ENCODE results near the gene SLC25A47. TPM values are rescaled to one million over a fixed set of nuclear protein-coding genes. Genes with fewer than 3 reads are reported as not detected.

The SLC25A47 gene
- total RNA-seq, 5 donors from 2014 or later (not counting 1 experiment from before 2014, with no cell fraction given), result 0.16 TPM; not detected in 4

- Histone ChIP-seq H3K27ac (ENCODE audit: low read length) (no peak overlapping the region), H3K27me3 (replicated peaks in 1 of 2; ENCODE audit: control insufficient read depth in 2 of 2, extremely low read depth in 1 of 2, insufficient read depth in 2 of 2, low read length in 1 of 2) (no peaks in the 10 kb centered on the region), H3K4me3 (ENCODE audit: control insufficient read depth in 1 of 2, extremely low read depth in 1 of 2, low read length in 1 of 2) (no peak overlapping the region), H3K9me3 (no peaks in the 10 kb centered on the region), H3K4me1 (ENCODE audit: control insufficient read depth in 1 of 2, extremely low read depth in 1 of 2, insufficient read depth in 2 of 2, low read length in 2 of 2) (no peaks in the 10 kb centered on the region), H3K36me3 (ENCODE audit: control insufficient read depth in 2 of 2, extremely low read depth in 1 of 2, insufficient read depth in 1 of 2, low read length in 1 of 2) (peaks cover 7 to 45% of the 10 kb centered on the region in 2 donors)
- no peak overlapping the region for H3K27ac Mint-ChIP-seq
- H3K36me3 Mint-ChIP-seq, result peaks cover 56% of the 10 kb centered on the region
- POLR2A ChIA-PET, result interaction anchor here in 1 of 2 donors (0.8 kb wide), 1 partner anchor 9 kb away, joined by 3 read pairs; no protein-coding TSS in a partner anchor
- no peak overlapping the region for H3K4me3 Mint-ChIP-seq
- H3K27me3 Mint-ChIP-seq, result no peaks in the 10 kb centered on the region
- ATAC-seq (replicated peaks in 1 of 4) (no peak), DNase-seq (no peak)
- 96% methylated on average over 3 of the region's 5 CpGs for WGBS (ENCODE audit: insufficient coverage)
- H3K4me1 Mint-ChIP-seq, result no peaks in the 10 kb centered on the region
- CTCF ChIA-PET, result interaction anchor here in 1 of 2 donors (0.8 to 0.9 kb wide), 2 partner anchors 23 to 76 kb away, joined by 3 read pairs; no protein-coding TSS in a partner anchor
- H3K9me3 Mint-ChIP-seq, result no peaks in the 10 kb centered on the region
Observed at GRCh38 chr14:100361626-100362025, 38.5 kb downstream of the SLC25A47 start.

DNA sequence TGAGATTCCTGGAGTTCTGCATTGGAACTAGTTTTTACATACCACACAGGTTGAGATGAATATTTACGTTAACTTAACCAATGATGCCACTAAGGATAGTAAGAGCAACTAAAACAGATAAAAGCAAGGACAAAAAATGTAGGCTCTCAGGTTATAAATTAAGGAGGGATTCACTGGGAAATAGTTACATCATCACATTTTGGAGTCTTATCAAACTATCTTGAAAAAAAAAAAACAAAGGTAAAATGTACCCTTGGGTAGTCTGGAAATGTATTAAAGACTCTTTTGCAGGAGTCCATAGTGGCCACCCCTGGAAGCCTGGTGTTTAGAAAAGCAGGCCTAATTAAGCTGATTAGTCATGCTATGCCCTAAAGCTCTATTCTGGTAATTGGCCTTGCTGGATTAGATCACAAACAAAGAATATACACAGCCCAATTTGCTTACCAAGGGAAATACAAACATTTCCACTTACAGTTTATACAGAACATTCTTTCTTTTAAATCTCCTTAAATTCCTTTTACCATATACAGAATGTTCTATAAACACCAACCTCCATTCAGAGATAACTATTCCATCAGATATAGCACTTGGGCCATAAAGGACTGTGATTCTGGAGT is 39.3 kb downstream of the SLC25A47 start:
- no peak overlapping the region for H3K4me3 ChIP-seq (ENCODE audit: control insufficient read depth in 1 of 2, extremely low read depth in 1 of 2, low read length in 1 of 2)
- H3K4me3 Mint-ChIP-seq, result no peak overlapping the region
- H3K9me3 ChIP-seq, result no peaks in the 10 kb centered on the region
- peaks cover 7 to 46% of the 10 kb centered on the region in 2 donors for H3K36me3 ChIP-seq (ENCODE audit: control insufficient read depth in 2 of 2, extremely low read depth in 1 of 2, insufficient read depth in 1 of 2, low read length in 1 of 2)
- H3K27ac Mint-ChIP-seq, result no peak overlapping the region
- H3K4me1 Mint-ChIP-seq, result no peaks in the 10 kb centered on the region
- H3K27me3 ChIP-seq (replicated peaks in 1 of 2; ENCODE audit: control insufficient read depth in 2 of 2, extremely low read depth in 1 of 2, insufficient read depth in 2 of 2, low read length in 1 of 2), result no peaks in the 10 kb centered on the region
- no peaks in the 10 kb centered on the region for H3K4me1 ChIP-seq (ENCODE audit: control insufficient read depth in 1 of 2, extremely low read depth in 1 of 2, insufficient read depth in 2 of 2, low read length in 2 of 2)
- POLR2A ChIA-PET, result interaction anchor here in 1 of 2 donors (0.8 kb wide), 1 partner anchor 8 kb away, joined by 3 read pairs; no protein-coding TSS in a partner anchor
- CTCF ChIA-PET, result interaction anchor here in 1 of 2 donors (0.7 to 0.9 kb wide), 3 partner anchors 22 to 282 kb away, joined by 3 read pairs; no protein-coding TSS in a partner anchor
- DNase-seq (no peak), ATAC-seq (replicated peaks in 1 of 4) (no peak)
- no peaks in the 10 kb centered on the region for H3K9me3 Mint-ChIP-seq
- H3K27me3 Mint-ChIP-seq, result no peaks in the 10 kb centered on the region
- no CpG with 5 or more reads among the region's 1 CpG for WGBS (ENCODE audit: insufficient coverage)
- no peak overlapping the region for H3K27ac ChIP-seq (ENCODE audit: low read length)
- H3K36me3 Mint-ChIP-seq, result peaks cover 56% of the 10 kb centered on the region

- peaks cover 61% of the 10 kb centered on the region for H3K36me3 Mint-ChIP-seq
- no peaks in the 10 kb centered on the region for H3K9me3 ChIP-seq
- no peaks in the 10 kb centered on the region for H3K4me1 ChIP-seq (ENCODE audit: control insufficient read depth in 1 of 2, extremely low read depth in 1 of 2, insufficient read depth in 2 of 2, low read length in 2 of 2)
- no peak overlapping the region for H3K4me3 Mint-ChIP-seq
- H3K4me1 Mint-ChIP-seq, result no peaks in the 10 kb centered on the region
- no peak for DNase-seq
- H3K27ac Mint-ChIP-seq, result no peak overlapping the region
- no peak for ATAC-seq (replicated peaks in 1 of 4)
- ChIA-PET POLR2A (no interaction called here), CTCF (interaction anchor here (0.7 kb wide), 2 partner anchors 281 to 664 kb away, joined by 3 to 4 read pairs; no protein-coding TSS in a partner anchor)
- H3K27ac ChIP-seq (ENCODE audit: low read length), result no peak overlapping the region
- no peak overlapping the region for H3K4me3 ChIP-seq (ENCODE audit: control insufficient read depth in 1 of 2, extremely low read depth in 1 of 2, low read length in 1 of 2)
- H3K27me3 Mint-ChIP-seq, result no peaks in the 10 kb centered on the region
- no peaks in the 10 kb centered on the region for H3K27me3 ChIP-seq (replicated peaks in 1 of 2; ENCODE audit: control insufficient read depth in 2 of 2, extremely low read depth in 1 of 2, insufficient read depth in 2 of 2, low read length in 1 of 2)
- H3K36me3 ChIP-seq (ENCODE audit: control insufficient read depth in 2 of 2, extremely low read depth in 1 of 2, insufficient read depth in 1 of 2, low read length in 1 of 2), result peaks cover 7 to 51% of the 10 kb centered on the region in 2 donors
- WGBS (ENCODE audit: insufficient coverage), result 100% methylated on average over 2 of the region's 2 CpGs
- no peaks in the 10 kb centered on the region for H3K9me3 Mint-ChIP-seq
Observed at GRCh38 chr14:100363053-100363452, 39.9 kb downstream of the SLC25A47 start.

- peaks cover 58% of the 10 kb centered on the region for H3K36me3 Mint-ChIP-seq
- Histone ChIP-seq H3K27me3 (replicated peaks in 1 of 2; ENCODE audit: control insufficient read depth in 2 of 2, extremely low read depth in 1 of 2, insufficient read depth in 2 of 2, low read length in 1 of 2) (no peaks in the 10 kb centered on the region), H3K4me1 (ENCODE audit: control insufficient read depth in 1 of 2, extremely low read depth in 1 of 2, insufficient read depth in 2 of 2, low read length in 2 of 2) (no peaks in the 10 kb centered on the region), H3K9me3 (no peaks in the 10 kb centered on the region), H3K4me3 (ENCODE audit: control insufficient read depth in 1 of 2, extremely low read depth in 1 of 2, low read length in 1 of 2) (no peak overlapping the region), H3K36me3 (ENCODE audit: control insufficient read depth in 2 of 2, extremely low read depth in 1 of 2, insufficient read depth in 1 of 2, low read length in 1 of 2) (peaks cover 3 to 50% of the 10 kb centered on the region in 2 donors), H3K27ac (ENCODE audit: low read length) (no peak overlapping the region)
- no peaks in the 10 kb centered on the region for H3K4me1 Mint-ChIP-seq
- DNase-seq (no peak), ATAC-seq (replicated peaks in 1 of 4) (no peak)
- no peaks in the 10 kb centered on the region for H3K9me3 Mint-ChIP-seq
- CTCF ChIA-PET, result no interaction called here
- no peaks in the 10 kb centered on the region for H3K27me3 Mint-ChIP-seq
- no peak overlapping the region for H3K27ac Mint-ChIP-seq
- POLR2A ChIA-PET, result no interaction called here
- WGBS (ENCODE audit: insufficient coverage), result no CpG with 5 or more reads among the region's 1 CpG
- H3K4me3 Mint-ChIP-seq, result no peak overlapping the region
Observed at GRCh38 chr14:100364403-100364802, 41.3 kb downstream of the SLC25A47 start.

DNA sequence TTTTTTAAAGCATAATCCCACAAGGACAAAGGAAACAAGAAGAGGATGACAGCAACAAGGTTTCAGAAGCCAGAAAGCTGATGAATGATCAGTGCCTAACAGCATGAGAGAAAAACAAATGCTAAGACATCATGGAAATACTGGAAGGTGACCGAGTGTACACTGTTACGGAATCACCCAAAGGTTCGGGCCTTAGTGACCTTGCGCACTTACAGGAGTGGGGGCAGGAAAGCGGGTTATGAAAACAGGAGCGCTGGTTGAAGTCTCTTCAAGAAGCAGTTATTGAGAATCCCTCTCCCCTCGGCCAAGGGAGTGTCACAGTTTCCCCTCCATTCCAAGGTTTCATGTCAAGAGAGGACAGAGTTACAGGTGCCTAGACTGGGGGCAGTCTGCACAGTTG is 42.6 kb downstream of the SLC25A47 start:
- no peaks in the 10 kb centered on the region for H3K9me3 Mint-ChIP-seq
- no peaks in the 10 kb centered on the region for H3K4me1 Mint-ChIP-seq
- CTCF ChIA-PET, result no interaction called here
- no peak overlapping the region for H3K27ac ChIP-seq (ENCODE audit: low read length)
- POLR2A ChIA-PET, result no interaction called here
- no peaks in the 10 kb centered on the region for H3K27me3 ChIP-seq (replicated peaks in 1 of 2; ENCODE audit: control insufficient read depth in 2 of 2, extremely low read depth in 1 of 2, insufficient read depth in 2 of 2, low read length in 1 of 2)
- H3K4me1 ChIP-seq (ENCODE audit: control insufficient read depth in 1 of 2, extremely low read depth in 1 of 2, insufficient read depth in 2 of 2, low read length in 2 of 2), result no peaks in the 10 kb centered on the region
- no peak overlapping the region for H3K4me3 ChIP-seq (ENCODE audit: control insufficient read depth in 1 of 2, extremely low read depth in 1 of 2, low read length in 1 of 2)
- 100% methylated on average over 5 of the region's 7 CpGs for WGBS (ENCODE audit: insufficient coverage)
- H3K27me3 Mint-ChIP-seq, result no peaks in the 10 kb centered on the region
- H3K27ac Mint-ChIP-seq, result no peak overlapping the region
- peaks cover 50% of the 10 kb centered on the region for H3K36me3 Mint-ChIP-seq
- ATAC-seq (replicated peaks in 1 of 4), result no peak
- DNase-seq, result no peak
- H3K36me3 ChIP-seq (ENCODE audit: control insufficient read depth in 2 of 2, extremely low read depth in 1 of 2, insufficient read depth in 1 of 2, low read length in 1 of 2), result peaks cover 3 to 36% of the 10 kb centered on the region in 2 donors
- no peak overlapping the region for H3K4me3 Mint-ChIP-seq
- H3K9me3 ChIP-seq, result no peaks in the 10 kb centered on the region

DNA sequence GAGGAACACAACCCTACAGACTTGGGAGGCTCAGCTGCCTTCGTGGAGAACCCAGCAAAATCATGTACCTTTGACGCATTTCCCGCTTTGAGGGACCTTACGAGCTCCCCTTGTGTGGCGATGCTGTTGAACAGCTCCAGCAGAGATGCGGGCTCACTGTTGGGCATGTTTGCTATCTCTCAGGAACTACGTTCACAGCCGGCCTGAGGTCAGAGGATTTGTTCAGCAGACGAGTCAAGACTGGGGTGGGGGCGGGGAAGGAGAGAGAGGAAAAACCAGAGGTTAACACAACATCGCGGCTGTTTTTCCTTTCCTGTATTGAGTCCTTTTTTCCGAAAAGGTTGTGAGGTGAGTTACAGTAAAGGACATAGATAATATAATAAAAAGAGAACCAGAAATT is 45.9 kb downstream of the SLC25A47 start:
- H3K27me3 ChIP-seq (replicated peaks in 1 of 2; ENCODE audit: control insufficient read depth in 2 of 2, extremely low read depth in 1 of 2, insufficient read depth in 2 of 2, low read length in 1 of 2), result no peaks in the 10 kb centered on the region
- POLR2A ChIA-PET, result no interaction called here
- no peak overlapping the region for H3K27ac Mint-ChIP-seq
- no peaks in the 10 kb centered on the region for H3K27me3 Mint-ChIP-seq
- H3K9me3 Mint-ChIP-seq, result no peaks in the 10 kb centered on the region
- no peak for DNase-seq
- no peaks in the 10 kb centered on the region for H3K4me1 ChIP-seq (ENCODE audit: control insufficient read depth in 1 of 2, extremely low read depth in 1 of 2, insufficient read depth in 2 of 2, low read length in 2 of 2)
- CTCF ChIA-PET, result no interaction called here
- H3K27ac ChIP-seq (ENCODE audit: low read length), result no peak overlapping the region
- peaks cover 0 to 22% of the 10 kb centered on the region in 2 donors for H3K36me3 ChIP-seq (ENCODE audit: control insufficient read depth in 2 of 2, extremely low read depth in 1 of 2, insufficient read depth in 1 of 2, low read length in 1 of 2)
- ATAC-seq (replicated peaks in 1 of 4), result no peak
- 79% methylated on average over 10 of the region's 13 CpGs for WGBS (ENCODE audit: insufficient coverage)
- H3K4me1 Mint-ChIP-seq, result peaks cover under 1 to 5% (median 3%) of the 10 kb centered on the region in 3 donors
- peaks cover 45% of the 10 kb centered on the region for H3K36me3 Mint-ChIP-seq
- no peak overlapping the region for H3K4me3 Mint-ChIP-seq
- H3K9me3 ChIP-seq, result no peaks in the 10 kb centered on the region
- H3K4me3 ChIP-seq (ENCODE audit: control insufficient read depth in 1 of 2, extremely low read depth in 1 of 2, low read length in 1 of 2), result no peak overlapping the region

Data from T-cell (primary cell).